Mammary epithelial cell (primary cell): ENCODE data around the gene HIVEP3.

Experiments
- CTCF ChIP-seq, 2 donors: IDR thresholded peaks in 1 of 2; conservative IDR thresholded peaks in 1 of 2; 2 replicates each; pipeline ENCODE4 v1.5.1; 2011 to 2012; ENCODE audit warnings: inconsistent platforms in 2 of 2, low read length in 2 of 2, mild to moderate bottlenecking in 2 of 2, control low read depth in 1 of 2, low read depth in 1 of 2; ENCODE audit not compliant: insufficient read depth in 1 of 2; ENCODE audit errors: extremely low read depth in 1 of 2
- EZH2 ChIP-seq: IDR thresholded peaks from 2 replicates; pipeline ENCODE4 v1.6.1; 2012; ENCODE audit warnings: low read length, inconsistent platforms, borderline replicate concordance

GRCh38 chr1:41784531-41785274 lies 134.0 kb downstream of the HIVEP3 start:
- TF ChIP-seq CTCF (conservative IDR thresholded peaks at IDR 0.05 in 1 of 2, IDR thresholded peaks at IDR 0.05 in 1 of 2; ENCODE audit: extremely low read depth in 1 of 2, insufficient read depth in 1 of 2, low read depth in 1 of 2, low read length in 2 of 2) (no peak), EZH2 (no peak)
